Endodermal cell (in vitro differentiated cells): ENCODE measurements around the gene ATAD3B. TPM values are rescaled to one million over a fixed set of nuclear protein-coding genes. Genes with fewer than 3 reads are reported as not detected.
A peak's percentile ranks its signal among the peaks of the same experiment; 100 is the strongest.
"Not testable (repeated sequence)": the region's sequence is repeated elsewhere in the genome, so short reads cannot be mapped to it uniquely, and the experiment has no call there.

Experiments used
- DNase-seq: peaks from one replicate; pipeline ENCODE4 v3.0.0-alpha.2; 2017
- H3K27ac ChIP-seq: 2 replicates; pipeline ENCODE4 v1.5.1; 2013; ENCODE audit warnings: mild to moderate bottlenecking, low read depth, low read length, moderate library complexity
- H3K27me3 ChIP-seq: 2 replicates; pipeline ENCODE4 v1.6.1; 2013; ENCODE audit warnings: mild to moderate bottlenecking, low read length, moderate library complexity; ENCODE audit not compliant: insufficient read depth, control insufficient read depth, poor library complexity, severe bottlenecking
- H3K36me3 ChIP-seq: 2 replicates; pipeline ENCODE4 v1.7.0; 2013; ENCODE audit warnings: mild to moderate bottlenecking, low read length, moderate library complexity; ENCODE audit not compliant: control insufficient read depth, insufficient read depth
- H3K4me1 ChIP-seq: one replicate; pipeline ENCODE4 v1.7.0; 2013; ENCODE audit warnings: low read length; ENCODE audit not compliant: control insufficient read depth, insufficient read depth
- H3K4me3 ChIP-seq: 2 replicates; pipeline ENCODE4 v1.5.1; 2013; ENCODE audit warnings: mild to moderate bottlenecking, low read length, moderate library complexity
- H3K9ac ChIP-seq: 2 replicates; pipeline ENCODE4 v1.6.1; 2013; ENCODE audit warnings: mild to moderate bottlenecking, low read length, moderate library complexity; ENCODE audit not compliant: poor library complexity, severe bottlenecking; ENCODE audit errors: extremely low read depth
- H3K9me3 ChIP-seq: 2 replicates; pipeline ENCODE4 v1.6.1; 2013; ENCODE audit warnings: mild to moderate bottlenecking, low read length, moderate library complexity; ENCODE audit not compliant: control insufficient read depth
- H3K27ac Mint-ChIP-seq: 2 replicates; pipeline ENCODE4 v1.8.0; 2020; ENCODE audit warnings: mixed read lengths
- H3K27me3 Mint-ChIP-seq: 2 replicates; pipeline ENCODE4 v1.8.0; 2021; ENCODE audit warnings: mild to moderate bottlenecking, mixed read lengths; ENCODE audit not compliant: insufficient read depth
- H3K36me3 Mint-ChIP-seq: 2 replicates; pipeline ENCODE4 v1.8.0; 2020; ENCODE audit warnings: low read depth, mixed read lengths
- H3K4me1 Mint-ChIP-seq: 2 replicates; pipeline ENCODE4 v1.8.0; 2020; ENCODE audit warnings: mixed read lengths
- H3K4me3 Mint-ChIP-seq: 2 replicates; pipeline ENCODE4 v1.8.0; 2020; ENCODE audit warnings: mild to moderate bottlenecking, moderate library complexity, mixed read lengths
- H3K9me3 Mint-ChIP-seq: 2 replicates; pipeline ENCODE4 v1.8.0; 2020; ENCODE audit warnings: mild to moderate bottlenecking, mixed read lengths
- WGBS, 2 experiments: methylation state at CpG; one replicate each; pipeline versions ENCODE4 v1.1.5 to v1.1.7; 2013; ENCODE audit warnings: missing lambda C conversion rate in 2 of 2, mixed read lengths in 1 of 2; ENCODE audit not compliant: insufficient coverage in 1 of 2, insufficient read length in 1 of 2; 5-methylcytosine and 5-hydroxymethylcytosine counted together
- total RNA-seq, 2 donors: library from RNA; stranded (reverse); fragmentation: NEBNext Ultra II Directional in 1 of 2; extraction: Animal tissue kit (Norgen Biotek cat#: 25700) in 1 of 2; gene quantifications; 2 replicates in 1 of 2; 3 replicates in 1 of 2; pipeline ENCODE4 v1.2.1, GENCODE V29; 2021
- TF ChIP-seq, protein P1 (sequence below): fragments of 200-600 bp; sonication (generic); conservative IDR thresholded peaks from 2 replicates; pipeline ENCODE4 v1.5.0; 2021; ENCODE audit warnings: antibody characterized with exemption, mild to moderate bottlenecking

ATAD3B gene
- total RNA-seq, 2 donors from 2014 or later, result 41.8 to 47.4 TPM

DNA sequence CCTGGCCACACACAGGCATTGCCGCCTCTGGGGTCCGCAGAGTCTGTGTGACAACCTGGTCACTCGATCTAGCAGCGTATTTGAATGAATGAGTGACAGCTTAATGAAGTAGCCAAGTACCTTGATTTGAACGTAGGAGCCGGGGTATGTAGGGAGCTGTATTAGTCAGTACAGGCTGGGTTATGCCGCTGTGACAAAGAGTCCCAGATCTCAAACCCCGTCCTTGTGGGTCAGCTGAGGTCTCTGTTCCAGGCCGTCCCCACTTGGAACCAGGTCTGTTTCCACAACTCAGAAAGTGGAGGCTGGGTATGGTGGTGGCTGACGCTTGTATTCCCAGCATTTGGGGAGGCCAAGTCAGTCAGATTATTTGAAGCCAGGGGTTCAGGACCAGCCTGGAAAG lies 20.0 kb downstream of the ATAD3B start:
- no peak for DNase-seq
- Histone ChIP-seq H3K4me1 (no peaks in the 10 kb centered on the region), H3K9me3 (peaks cover 13% of the 10 kb centered on the region), H3K9ac (no peak overlapping the region), H3K36me3 (peaks cover 58% of the 10 kb centered on the region), H3K27ac (no peak overlapping the region), H3K4me3 (no peak overlapping the region), H3K27me3 (no peaks in the 10 kb centered on the region)
- H3K36me3 Mint-ChIP-seq, result peaks cover 57% of the 10 kb centered on the region
- H3K27me3 Mint-ChIP-seq, result no peaks in the 10 kb centered on the region
- H3K9me3 Mint-ChIP-seq, result peaks cover 18% of the 10 kb centered on the region
- no peak overlapping the region for H3K4me3 Mint-ChIP-seq
- 98 to 100% methylated on average over 10 of the region's 10 CpGs for WGBS, 2 experiments
- no peak overlapping the region for H3K27ac Mint-ChIP-seq
- TF ChIP-seq, protein P1, sequence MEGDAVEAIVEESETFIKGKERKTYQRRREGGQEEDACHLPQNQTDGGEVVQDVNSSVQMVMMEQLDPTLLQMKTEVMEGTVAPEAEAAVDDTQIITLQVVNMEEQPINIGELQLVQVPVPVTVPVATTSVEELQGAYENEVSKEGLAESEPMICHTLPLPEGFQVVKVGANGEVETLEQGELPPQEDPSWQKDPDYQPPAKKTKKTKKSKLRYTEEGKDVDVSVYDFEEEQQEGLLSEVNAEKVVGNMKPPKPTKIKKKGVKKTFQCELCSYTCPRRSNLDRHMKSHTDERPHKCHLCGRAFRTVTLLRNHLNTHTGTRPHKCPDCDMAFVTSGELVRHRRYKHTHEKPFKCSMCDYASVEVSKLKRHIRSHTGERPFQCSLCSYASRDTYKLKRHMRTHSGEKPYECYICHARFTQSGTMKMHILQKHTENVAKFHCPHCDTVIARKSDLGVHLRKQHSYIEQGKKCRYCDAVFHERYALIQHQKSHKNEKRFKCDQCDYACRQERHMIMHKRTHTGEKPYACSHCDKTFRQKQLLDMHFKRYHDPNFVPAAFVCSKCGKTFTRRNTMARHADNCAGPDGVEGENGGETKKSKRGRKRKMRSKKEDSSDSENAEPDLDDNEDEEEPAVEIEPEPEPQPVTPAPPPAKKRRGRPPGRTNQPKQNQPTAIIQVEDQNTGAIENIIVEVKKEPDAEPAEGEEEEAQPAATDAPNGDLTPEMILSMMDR, result no peak
- H3K4me1 Mint-ChIP-seq, result no peaks in the 10 kb centered on the region

DNA sequence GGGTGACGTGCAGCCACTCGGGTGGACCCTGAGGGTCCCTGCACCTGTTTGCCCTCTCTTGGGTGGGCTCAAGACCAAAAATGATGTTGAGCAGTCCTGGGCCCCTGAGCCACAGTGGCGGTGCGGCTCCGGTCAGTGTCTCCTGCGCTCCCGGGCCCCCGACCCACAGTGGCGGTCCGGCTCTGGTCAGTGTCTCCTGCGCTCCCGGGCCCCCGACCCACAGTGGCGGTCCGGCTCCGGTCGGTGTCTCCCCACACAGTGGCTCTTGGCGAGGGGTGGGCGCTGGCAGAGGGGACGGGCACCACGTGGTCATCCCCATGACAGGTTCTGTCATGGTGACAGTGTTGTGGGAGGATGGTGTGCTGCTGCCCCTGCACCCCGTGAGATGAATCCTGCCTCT lies 22.7 kb downstream of the ATAD3B start:
- not testable (repeated sequence) for DNase-seq, H3K4me3 ChIP-seq, H3K4me1 Mint-ChIP-seq, H3K27ac ChIP-seq, H3K27me3 Mint-ChIP-seq, H3K4me3 Mint-ChIP-seq, H3K27me3 ChIP-seq, H3K4me1 ChIP-seq, H3K27ac Mint-ChIP-seq, H3K9ac ChIP-seq
- peaks cover 42% of the 10 kb centered on the region for H3K36me3 ChIP-seq
- Mint-ChIP-seq H3K36me3 (peaks cover 41% of the 10 kb centered on the region), H3K9me3 (peaks cover 18% of the 10 kb centered on the region)
- peaks cover 13% of the 10 kb centered on the region for H3K9me3 ChIP-seq
- WGBS, 2 experiments, result 96 to 100% methylated on average over 5 to 22 of the region's 22 CpGs

DNA sequence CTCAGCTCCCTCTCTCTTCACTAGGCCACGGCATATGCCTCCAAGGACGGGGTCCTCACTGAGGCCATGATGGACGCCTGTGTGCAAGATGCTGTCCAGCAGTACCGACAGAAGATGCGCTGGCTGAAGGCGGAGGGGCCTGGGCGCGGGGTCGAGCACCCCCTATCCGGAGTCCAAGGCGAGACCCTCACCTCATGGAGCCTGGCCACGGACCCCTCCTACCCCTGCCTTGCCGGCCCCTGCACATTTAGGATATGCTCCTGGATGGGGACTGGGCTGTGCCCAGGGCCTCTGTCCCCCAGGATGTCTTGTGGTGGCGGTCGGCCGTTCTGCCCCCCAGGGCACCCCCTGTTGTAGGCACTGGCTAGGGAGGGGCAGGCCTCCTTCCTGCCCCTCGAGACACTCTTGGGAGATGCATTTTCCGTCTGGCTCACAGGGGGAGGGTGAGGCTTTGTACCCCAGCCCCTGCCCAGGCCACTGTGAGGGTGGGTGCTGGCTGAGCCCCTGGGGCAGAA lies 24.0 kb downstream of the ATAD3B start:
- Mint-ChIP-seq H3K36me3 (peaks cover 29% of the 10 kb centered on the region), H3K9me3 (peaks cover 18% of the 10 kb centered on the region)
- not testable (repeated sequence) for H3K27ac Mint-ChIP-seq, H3K27me3 Mint-ChIP-seq, H3K27ac ChIP-seq, H3K27me3 ChIP-seq, H3K4me1 Mint-ChIP-seq, H3K4me1 ChIP-seq, H3K9ac ChIP-seq, H3K4me3 ChIP-seq, DNase-seq, H3K4me3 Mint-ChIP-seq
- Histone ChIP-seq H3K36me3 (peaks cover 33% of the 10 kb centered on the region), H3K9me3 (peaks cover 13% of the 10 kb centered on the region)
- WGBS, 2 experiments, result 95 to 98% methylated on average over 9 to 16 of the region's 18 CpGs

DNA sequence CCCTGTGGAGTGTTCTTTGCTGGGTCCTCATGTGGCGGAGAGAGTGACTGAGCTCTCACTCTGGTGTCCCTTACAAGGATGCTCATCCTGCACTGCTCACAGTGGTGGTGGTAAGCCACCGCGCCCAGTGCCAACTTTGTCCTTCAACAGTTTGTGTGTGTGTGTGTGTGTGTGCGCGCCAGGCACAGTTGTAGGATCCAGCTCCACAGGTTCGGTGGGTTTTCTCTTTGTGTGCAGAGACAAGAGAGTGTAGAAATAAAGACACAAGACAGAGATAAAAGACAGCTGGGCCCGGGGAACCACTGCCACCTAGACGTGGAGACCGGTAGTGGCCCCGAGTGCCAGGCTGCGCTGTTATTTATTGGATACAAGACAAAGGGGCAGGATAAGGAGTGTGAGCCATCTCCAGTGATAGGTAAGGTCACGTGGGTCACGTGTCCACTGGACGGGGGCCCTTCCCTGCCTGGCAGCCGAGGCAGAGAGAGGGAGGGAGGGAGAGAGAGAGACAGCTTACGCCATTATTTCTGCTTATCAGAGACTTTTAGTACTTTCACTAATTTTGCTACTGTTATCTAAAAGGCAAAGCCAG lies 33.3 kb downstream of the ATAD3B start:
- H3K27ac ChIP-seq, result peak overlapping the region; percentile 57
- 46 to 54% methylated on average over 7 to 14 of the region's 16 CpGs for WGBS, 2 experiments
- H3K4me3 ChIP-seq, H3K9ac ChIP-seq, H3K27me3 Mint-ChIP-seq, H3K4me1 Mint-ChIP-seq, H3K9me3 ChIP-seq, H3K36me3 Mint-ChIP-seq, H3K36me3 ChIP-seq, H3K27me3 ChIP-seq, H3K4me1 ChIP-seq, H3K9me3 Mint-ChIP-seq: not testable (repeated sequence)
- TF ChIP-seq, protein P1, result peak; percentile 82
- Mint-ChIP-seq H3K27ac (peak overlapping the region; percentile 96), H3K4me3 (peak overlapping the region; percentile 50)
- DNase-seq, result peak; percentile 96
